GM06990 (cell line): Measurements from ENCODE around the gene ANXA11.
A peak's percentile ranks its signal among the peaks of the same experiment; 100 is the strongest.
"Not testable (repeated sequence)": the region's sequence is repeated elsewhere in the genome, so short reads cannot be mapped to it uniquely, and the experiment has no call there.

Experiments
- DNase-seq: peaks from one replicate; pipeline ENCODE4 v3.0.0-alpha.2; 2011; ENCODE audit not compliant: insufficient read length; ENCODE audit errors: extremely low read depth
- H3K27me3 ChIP-seq: replicated peaks from 2 replicates; pipeline ENCODE4 v1.6.0; 2011; ENCODE audit warnings: low read length; ENCODE audit not compliant: control insufficient read depth, insufficient read depth
- H3K36me3 ChIP-seq: 2 replicates; pipeline ENCODE4 v1.5.1; 2011; ENCODE audit warnings: low read length; ENCODE audit not compliant: control insufficient read depth, insufficient read depth
- H3K4me3 ChIP-seq: replicated peaks from 2 replicates; pipeline ENCODE4 v1.5.1; 2011; ENCODE audit warnings: low read depth, mild to moderate bottlenecking, control low read depth, low read length
- CTCF ChIP-seq: IDR thresholded peaks from 2 replicates; pipeline ENCODE4 v1.5.1; 2011; ENCODE audit warnings: low read length, control low read depth, mild to moderate bottlenecking, inconsistent platforms; ENCODE audit not compliant: insufficient read depth, poor library complexity, severe bottlenecking

Gene ANXA11

GRCh38 chr10:80205477-80206276 lies at the start of gene ANXA11:
Gene ANXA11 (minus strand): TSS chr10:80205537. CDS start chr10:80172861, 32,676 bp downstream.
- DNase-seq = peak; percentile 91
- peak within 1 kb of the TSS; percentile 69 for H3K4me3 ChIP-seq
- no peaks in the 10 kb centered on the region for H3K36me3 ChIP-seq
- no peaks in the 10 kb centered on the region for H3K27me3 ChIP-seq
- no peak for TF ChIP-seq CTCF

- H3K4me3 ChIP-seq, DNase-seq, H3K27me3 ChIP-seq, H3K36me3 ChIP-seq: not testable (repeated sequence)
Measured at GRCh38 chr10:80254726-80255125, 49.4 kb upstream of the ANXA11 start.

GRCh38 chr10:80253963-80254271 lies 48.6 kb upstream of the ANXA11 start:
- H3K36me3 ChIP-seq, H3K27me3 ChIP-seq, H3K4me3 ChIP-seq, DNase-seq: not testable (repeated sequence)

- H3K27me3 ChIP-seq = no peaks in the 10 kb centered on the region; the same call in 1 of the 2 replicates
- H3K4me3 ChIP-seq = no peak overlapping the region
- H3K36me3 ChIP-seq = no peaks in the 10 kb centered on the region
- DNase-seq = no peak
- TF ChIP-seq CTCF = no peak
Measured at GRCh38 chr10:80253266-80253962, 48.1 kb upstream of the ANXA11 start.

- no peak overlapping the region for H3K4me3 ChIP-seq
- no peaks in the 10 kb centered on the region for H3K36me3 ChIP-seq
- DNase-seq = no peak
- no peak for TF ChIP-seq CTCF
- H3K27me3 ChIP-seq = no peaks in the 10 kb centered on the region; the same call in 1 of the 2 replicates
Measured at GRCh38 chr10:80252296-80252887, 47.1 kb upstream of the ANXA11 start.

GRCh38 chr10:80251703-80252280 lies 46.5 kb upstream of the ANXA11 start:
- DNase-seq = not testable (repeated sequence)

GRCh38 chr10:80250399-80250798 lies 45.1 kb upstream of the ANXA11 start:
- DNase-seq, H3K36me3 ChIP-seq, H3K4me3 ChIP-seq, H3K27me3 ChIP-seq: not testable (repeated sequence)

More at GRCh38 chr10:80251703-80252280, 46.5 kb upstream of the ANXA11 start:
- H3K36me3 ChIP-seq, H3K4me3 ChIP-seq, H3K27me3 ChIP-seq: not testable (repeated sequence)

- not testable (repeated sequence) for H3K36me3 ChIP-seq, H3K4me3 ChIP-seq, H3K27me3 ChIP-seq, DNase-seq
Measured at GRCh38 chr10:80249906-80250305, 44.6 kb upstream of the ANXA11 start.

- H3K36me3 ChIP-seq, H3K27me3 ChIP-seq: not testable (repeated sequence)
Measured at GRCh38 chr10:80247611-80248010, 42.3 kb upstream of the ANXA11 start.

GRCh38 chr10:80244371-80244770 lies 39.0 kb upstream of the ANXA11 start:
- not testable (repeated sequence) for H3K4me3 ChIP-seq, H3K36me3 ChIP-seq, DNase-seq, H3K27me3 ChIP-seq

More at GRCh38 chr10:80247611-80248010, 42.3 kb upstream of the ANXA11 start:
- not testable (repeated sequence) for DNase-seq, H3K4me3 ChIP-seq
